Cerebellar cortex (tissue), 1 donor: ENCODE results near the gene BCR.
A peak's percentile ranks its signal among the peaks of the same experiment; 100 is the strongest.
"Not testable (repeated sequence)": the region's sequence is repeated elsewhere in the genome, so short reads cannot be mapped to it uniquely, and the experiment has no call there.

Experiments
- DNase-seq: peaks from one replicate; pipeline ENCODE4 v3.0.0-alpha.2; 2015; ENCODE audit warnings: low spot score

BCR gene

GRCh38 chr22:23180301-23180892 is at the start of gene BCR:
TSS of gene BCR (plus strand) at chr22:23180509. CDS start at chr22:23180961, 452 bp downstream.
- DNase-seq, result peak; percentile 65

GRCh38 chr22:23130697-23131096 is 49.6 kb upstream of the BCR start:
- no peak for DNase-seq

GRCh38 chr22:23131931-23132330 is 48.4 kb upstream of the BCR start:
- DNase-seq, result no peak

GRCh38 chr22:23132376-23133091 is 47.8 kb upstream of the BCR start:
- DNase-seq, result no peak

GRCh38 chr22:23133922-23134321 is 46.4 kb upstream of the BCR start:
- no peak for DNase-seq

- DNase-seq, result not testable (repeated sequence)
Observed at GRCh38 chr22:23136991-23137390, 43.3 kb upstream of the BCR start.

GRCh38 chr22:23137468-23137867 is 42.8 kb upstream of the BCR start:
- DNase-seq, result no peak

GRCh38 chr22:23137905-23138561 is 42.3 kb upstream of the BCR start:
- no peak for DNase-seq

GRCh38 chr22:23138584-23139435 is 41.5 kb upstream of the BCR start:
- DNase-seq, result no peak

- DNase-seq, result no peak
Observed at GRCh38 chr22:23140385-23140784, 39.9 kb upstream of the BCR start.

- no peak for DNase-seq
Observed at GRCh38 chr22:23142546-23143105, 37.7 kb upstream of the BCR start.

GRCh38 chr22:23143119-23143518 is 37.2 kb upstream of the BCR start:
- no peak for DNase-seq

- no peak for DNase-seq
Observed at GRCh38 chr22:23144432-23144831, 35.9 kb upstream of the BCR start.

- peak; percentile 99 for DNase-seq
Observed at GRCh38 chr22:23144932-23145877, 35.1 kb upstream of the BCR start, which contains the start of gene RAB36. TSS of gene RAB36 (plus strand) at chr22:23145477. CDS start at chr22:23146617, 1,140 bp downstream.

GRCh38 chr22:23145878-23146470 is 34.3 kb upstream of the BCR start:
- no peak for DNase-seq

GRCh38 chr22:23146478-23147205 is 33.7 kb upstream of the BCR start:
- no peak for DNase-seq

GRCh38 chr22:23147617-23148387 is 32.5 kb upstream of the BCR start:
- no peak for DNase-seq

GRCh38 chr22:23149743-23150238 is 30.5 kb upstream of the BCR start:
- no peak for DNase-seq

- DNase-seq, result no peak
Observed at GRCh38 chr22:23150762-23151161, 29.5 kb upstream of the BCR start.
